Measurements from ENCODE around the gene RAB7B. TPM values are rescaled to one million over a fixed set of nuclear protein-coding genes. Genes with fewer than 3 reads are reported as not detected.

RAB7B gene
- total RNA-seq, 2 donors from 2014 or later = 2.5 to 12.0 TPM

DNA sequence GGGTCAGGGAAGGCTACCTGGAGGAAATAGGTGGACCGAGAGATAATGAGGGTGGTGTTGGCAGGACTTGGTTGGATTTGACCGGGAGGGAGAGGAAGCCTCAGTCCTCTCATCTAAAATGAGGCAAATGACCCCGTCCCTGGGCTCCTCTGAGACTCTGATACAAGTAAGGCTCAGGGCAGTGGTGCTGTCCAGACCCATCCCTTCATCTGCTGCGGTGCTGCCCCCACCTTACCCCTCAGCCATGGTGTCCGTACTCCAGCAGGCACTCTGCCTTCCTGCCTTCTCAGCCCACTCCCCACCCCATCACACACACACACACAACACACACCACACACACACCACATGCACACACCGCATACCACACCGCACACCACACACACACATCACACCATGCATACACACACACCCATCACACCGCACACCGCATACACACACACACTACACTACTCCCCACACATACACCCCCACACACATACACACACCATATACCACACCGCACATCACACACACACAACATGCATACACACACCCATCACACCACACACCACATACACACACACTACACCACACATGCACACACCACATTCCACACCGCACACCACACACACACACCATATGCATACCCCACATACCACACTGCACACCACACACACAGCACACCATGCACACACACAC lies 30.6 kb downstream of the RAB7B start:
- Histone ChIP-seq H3K9me3 (no peaks in the 10 kb centered on the region), H3K36me3 (no peaks in the 10 kb centered on the region), H3K27ac (no peak overlapping the region), H3K4me1 (ENCODE audit: control insufficient read depth in 1 of 2, low read depth in 2 of 2) (peaks cover 0 to 7% of the 10 kb centered on the region in 2 donors), H3K4me3 (no peak overlapping the region), H3K27me3 (replicated peaks; ENCODE audit: insufficient read depth) (no peaks in the 10 kb centered on the region)
- ATAC-seq (ENCODE audit: insufficient number of reproducible peaks, low FRiP score, low read depth) = no peak
- no peak for TF ChIP-seq CTCF (IDR thresholded peaks at IDR 0.05)
- no peak for DNase-seq (ENCODE audit: low spot score)

DNA sequence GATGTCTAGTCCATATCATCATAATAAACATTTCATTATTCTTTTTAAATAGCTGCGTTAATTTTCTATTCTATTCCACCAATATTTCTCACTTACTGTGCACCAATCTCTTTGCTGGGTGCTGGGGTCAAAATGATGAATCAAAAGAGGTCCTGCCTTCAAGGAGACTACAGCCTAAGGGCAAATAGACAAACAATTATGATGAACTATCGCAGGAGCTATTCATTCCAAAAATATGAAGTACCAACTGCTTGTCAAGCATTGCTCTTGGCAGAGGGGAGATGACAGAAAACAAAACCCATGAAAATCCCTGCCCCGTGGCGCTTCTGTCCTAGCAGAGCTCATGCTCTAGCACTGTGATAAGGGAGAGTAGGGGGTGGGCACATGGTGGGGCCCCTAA lies 31.1 kb downstream of the RAB7B start:
- Histone ChIP-seq H3K4me3 (no peak overlapping the region), H3K4me1 (ENCODE audit: control insufficient read depth in 1 of 2, low read depth in 2 of 2) (peaks cover 0 to 5% of the 10 kb centered on the region in 2 donors), H3K9me3 (no peaks in the 10 kb centered on the region), H3K27ac (no peak overlapping the region), H3K27me3 (replicated peaks; ENCODE audit: insufficient read depth) (no peaks in the 10 kb centered on the region), H3K36me3 (no peaks in the 10 kb centered on the region)
- no peak for TF ChIP-seq CTCF (IDR thresholded peaks at IDR 0.05)
- DNase-seq (ENCODE audit: low spot score) (no peak), ATAC-seq (ENCODE audit: insufficient number of reproducible peaks, low FRiP score, low read depth) (no peak)

- no peak overlapping the region for H3K27ac ChIP-seq
- H3K27me3 ChIP-seq (replicated peaks; ENCODE audit: insufficient read depth) = no peaks in the 10 kb centered on the region
- no peaks in the 10 kb centered on the region for H3K4me1 ChIP-seq (ENCODE audit: control insufficient read depth in 1 of 2, low read depth in 2 of 2)
- no peaks in the 10 kb centered on the region for H3K36me3 ChIP-seq
- DNase-seq (ENCODE audit: low spot score) (no peak), ATAC-seq (ENCODE audit: insufficient number of reproducible peaks, low FRiP score, low read depth) (no peak)
- H3K4me3 ChIP-seq = no peak overlapping the region
- TF ChIP-seq CTCF (IDR thresholded peaks at IDR 0.05) = no peak
- no peaks in the 10 kb centered on the region for H3K9me3 ChIP-seq
These were observed 32.1 kb downstream of the RAB7B start for GRCh38 chr1:205971082-205971481.

GRCh38 chr1:205970486-205970885 lies 32.7 kb downstream of the RAB7B start:
- ATAC-seq (ENCODE audit: insufficient number of reproducible peaks, low FRiP score, low read depth) = no peak

GRCh38 chr1:205969229-205969628 lies 34.0 kb downstream of the RAB7B start:
- ATAC-seq (ENCODE audit: insufficient number of reproducible peaks, low FRiP score, low read depth) (no peak), DNase-seq (ENCODE audit: low spot score) (no peak)
- H3K4me3 ChIP-seq = no peak overlapping the region
- H3K36me3 ChIP-seq = no peaks in the 10 kb centered on the region
- no peak overlapping the region for H3K27ac ChIP-seq
- H3K9me3 ChIP-seq = no peaks in the 10 kb centered on the region
- TF ChIP-seq CTCF (IDR thresholded peaks at IDR 0.05) = no peak
- H3K4me1 ChIP-seq (ENCODE audit: control insufficient read depth in 1 of 2, low read depth in 2 of 2) = no peaks in the 10 kb centered on the region
- H3K27me3 ChIP-seq (replicated peaks; ENCODE audit: insufficient read depth) = no peaks in the 10 kb centered on the region

More at GRCh38 chr1:205970486-205970885, 32.7 kb downstream of the RAB7B start:
- no peak overlapping the region for H3K4me3 ChIP-seq
- no peak for DNase-seq (ENCODE audit: low spot score)
- H3K27ac ChIP-seq = no peak overlapping the region
- no peaks in the 10 kb centered on the region for H3K36me3 ChIP-seq
- H3K9me3 ChIP-seq = no peaks in the 10 kb centered on the region
- no peaks in the 10 kb centered on the region for H3K4me1 ChIP-seq (ENCODE audit: control insufficient read depth in 1 of 2, low read depth in 2 of 2)
- no peaks in the 10 kb centered on the region for H3K27me3 ChIP-seq (replicated peaks; ENCODE audit: insufficient read depth)
- TF ChIP-seq CTCF (IDR thresholded peaks at IDR 0.05) = no peak
